GM12801 (cell line): ENCODE results near the gene FBLN2.

ENCODE experiments used
- TF ChIP-seq, protein P1 (sequence below): IDR thresholded peaks from one replicate; pipeline ENCODE4 v1.5.1; 2011; ENCODE audit warnings: control low read depth; ENCODE audit not compliant: insufficient read length; ENCODE audit errors: extremely low read depth

Gene FBLN2

DNA sequence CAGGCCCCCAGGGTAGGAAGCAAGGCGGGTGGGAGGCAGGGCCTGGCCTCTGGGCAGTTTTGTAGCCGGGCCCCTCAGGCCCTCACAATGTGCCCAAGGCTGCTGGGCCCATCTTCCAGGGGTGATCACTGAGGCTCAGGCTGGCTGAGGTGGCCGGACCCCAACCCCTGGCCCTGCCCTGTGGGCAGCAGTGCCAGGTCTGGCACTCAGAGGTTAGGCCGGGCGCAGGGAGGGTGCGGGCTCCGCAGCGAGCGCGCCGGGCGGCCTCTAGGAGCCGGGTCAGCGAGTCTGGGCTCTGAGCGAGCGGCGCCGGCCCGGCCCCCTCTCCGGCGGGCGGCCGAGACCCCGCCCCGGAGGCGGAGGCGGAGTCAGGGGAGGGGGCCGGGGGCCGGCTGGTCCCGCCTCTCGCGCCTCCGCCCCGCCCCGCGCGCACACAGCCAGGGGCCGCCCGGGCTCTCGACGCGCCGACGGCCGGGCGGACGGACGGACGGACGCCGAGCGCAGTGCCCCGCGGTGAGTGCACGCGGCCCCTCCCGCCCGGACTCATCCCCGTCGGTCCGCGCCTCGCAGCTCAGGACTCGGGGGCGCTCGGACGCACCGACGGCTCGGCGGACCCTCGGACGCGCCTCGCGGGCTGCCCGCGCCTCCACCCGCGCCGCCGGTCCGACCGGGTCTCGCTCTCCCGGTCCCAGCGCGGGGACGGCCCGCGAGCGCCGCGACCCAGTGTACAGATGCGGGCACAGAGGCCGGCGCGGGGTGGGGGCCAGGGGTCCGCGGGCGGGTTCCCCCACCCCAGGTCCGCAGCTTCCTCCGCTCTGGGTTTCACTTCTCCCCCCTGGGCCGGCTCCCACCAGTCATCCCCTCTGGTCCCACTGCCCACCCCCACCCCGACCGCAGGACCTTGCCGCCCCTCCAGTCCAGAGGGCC lies at the start of gene FBLN2:
TSS of gene FBLN2 (plus strand) at position 430 of the 927 bp plus-strand sequence. CDS start 21,231 bp downstream, outside the sequence.
- TF ChIP-seq, protein P1, sequence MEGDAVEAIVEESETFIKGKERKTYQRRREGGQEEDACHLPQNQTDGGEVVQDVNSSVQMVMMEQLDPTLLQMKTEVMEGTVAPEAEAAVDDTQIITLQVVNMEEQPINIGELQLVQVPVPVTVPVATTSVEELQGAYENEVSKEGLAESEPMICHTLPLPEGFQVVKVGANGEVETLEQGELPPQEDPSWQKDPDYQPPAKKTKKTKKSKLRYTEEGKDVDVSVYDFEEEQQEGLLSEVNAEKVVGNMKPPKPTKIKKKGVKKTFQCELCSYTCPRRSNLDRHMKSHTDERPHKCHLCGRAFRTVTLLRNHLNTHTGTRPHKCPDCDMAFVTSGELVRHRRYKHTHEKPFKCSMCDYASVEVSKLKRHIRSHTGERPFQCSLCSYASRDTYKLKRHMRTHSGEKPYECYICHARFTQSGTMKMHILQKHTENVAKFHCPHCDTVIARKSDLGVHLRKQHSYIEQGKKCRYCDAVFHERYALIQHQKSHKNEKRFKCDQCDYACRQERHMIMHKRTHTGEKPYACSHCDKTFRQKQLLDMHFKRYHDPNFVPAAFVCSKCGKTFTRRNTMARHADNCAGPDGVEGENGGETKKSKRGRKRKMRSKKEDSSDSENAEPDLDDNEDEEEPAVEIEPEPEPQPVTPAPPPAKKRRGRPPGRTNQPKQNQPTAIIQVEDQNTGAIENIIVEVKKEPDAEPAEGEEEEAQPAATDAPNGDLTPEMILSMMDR: no peak

DNA sequence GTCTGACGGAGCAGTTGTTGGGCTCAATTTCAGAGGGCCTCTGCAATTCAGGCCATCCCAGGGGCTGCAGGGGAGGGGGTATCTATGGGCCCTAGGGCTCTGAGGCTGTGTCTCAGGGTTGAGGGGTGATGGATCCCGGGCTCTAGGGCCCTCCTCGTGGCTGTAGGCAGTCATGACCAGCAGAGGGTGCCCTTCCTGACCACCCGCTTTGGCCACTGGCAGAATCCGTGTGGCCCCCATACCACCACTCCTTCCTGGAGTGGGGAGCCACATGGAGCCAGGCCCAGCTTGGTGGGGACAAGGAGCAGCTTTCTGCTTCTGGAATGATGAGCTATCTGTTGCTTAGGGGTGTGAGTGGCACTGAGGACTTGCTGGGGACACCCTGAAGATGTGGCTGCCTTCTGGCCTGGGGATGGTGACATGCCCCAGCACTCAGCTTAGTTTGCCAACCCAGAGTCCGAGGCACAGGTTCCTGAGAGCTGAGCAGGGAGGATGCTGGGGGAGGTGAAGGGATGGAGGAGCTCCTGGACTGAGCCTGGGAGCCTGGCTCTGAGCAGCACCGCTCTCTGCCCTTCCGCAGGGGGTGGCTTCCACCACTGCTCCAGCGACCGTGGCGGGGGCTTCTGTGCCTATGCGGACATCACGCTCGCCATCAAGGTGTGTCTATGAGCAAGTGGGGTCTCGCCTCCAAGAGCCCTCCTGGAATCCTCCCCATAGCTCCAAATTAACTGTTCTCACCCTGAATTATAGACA lies 48.6 kb upstream of the FBLN2 start:
- TF ChIP-seq, protein P1: no peak

DNA sequence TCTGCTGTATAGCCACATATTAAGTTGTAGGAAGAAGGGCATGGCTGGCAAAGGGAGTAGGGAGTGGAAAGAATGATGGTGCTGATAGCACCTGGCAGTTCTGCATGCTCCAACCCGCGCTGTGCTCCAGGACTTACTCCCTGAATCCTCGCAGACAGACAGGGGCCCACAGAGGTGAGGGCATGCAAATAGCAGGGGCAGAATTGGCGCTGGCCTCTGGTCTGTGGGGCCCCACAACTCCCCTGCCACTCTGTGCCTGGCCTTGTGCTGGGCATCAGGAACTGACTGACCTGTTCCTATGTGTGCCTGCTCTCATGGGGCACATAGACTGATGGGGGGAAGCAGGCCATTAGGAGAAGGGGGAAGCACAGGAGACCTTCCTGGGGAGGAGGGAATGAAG lies 47.9 kb upstream of the FBLN2 start:
- TF ChIP-seq, protein P1: no peak

DNA sequence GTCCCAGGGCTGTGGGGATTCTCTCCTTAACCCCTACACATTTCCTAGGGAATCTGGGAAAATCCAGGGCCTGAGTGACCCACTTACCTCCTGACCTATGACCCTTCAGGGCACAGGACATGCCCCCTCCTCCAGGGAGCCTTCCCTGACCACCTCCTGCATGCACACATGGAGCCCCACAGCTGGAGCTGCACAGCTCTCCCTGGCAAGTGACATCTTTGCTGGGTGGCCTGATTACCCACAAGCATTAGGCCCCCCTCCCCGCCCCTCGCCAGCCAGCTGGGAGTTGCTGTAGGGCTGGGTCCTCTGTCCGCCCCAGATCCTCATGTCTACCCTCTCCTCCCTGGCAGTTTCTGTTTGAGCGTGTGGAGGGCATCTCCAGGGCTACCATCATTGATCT lies 47.4 kb upstream of the FBLN2 start:
- TF ChIP-seq, protein P1: no peak

DNA sequence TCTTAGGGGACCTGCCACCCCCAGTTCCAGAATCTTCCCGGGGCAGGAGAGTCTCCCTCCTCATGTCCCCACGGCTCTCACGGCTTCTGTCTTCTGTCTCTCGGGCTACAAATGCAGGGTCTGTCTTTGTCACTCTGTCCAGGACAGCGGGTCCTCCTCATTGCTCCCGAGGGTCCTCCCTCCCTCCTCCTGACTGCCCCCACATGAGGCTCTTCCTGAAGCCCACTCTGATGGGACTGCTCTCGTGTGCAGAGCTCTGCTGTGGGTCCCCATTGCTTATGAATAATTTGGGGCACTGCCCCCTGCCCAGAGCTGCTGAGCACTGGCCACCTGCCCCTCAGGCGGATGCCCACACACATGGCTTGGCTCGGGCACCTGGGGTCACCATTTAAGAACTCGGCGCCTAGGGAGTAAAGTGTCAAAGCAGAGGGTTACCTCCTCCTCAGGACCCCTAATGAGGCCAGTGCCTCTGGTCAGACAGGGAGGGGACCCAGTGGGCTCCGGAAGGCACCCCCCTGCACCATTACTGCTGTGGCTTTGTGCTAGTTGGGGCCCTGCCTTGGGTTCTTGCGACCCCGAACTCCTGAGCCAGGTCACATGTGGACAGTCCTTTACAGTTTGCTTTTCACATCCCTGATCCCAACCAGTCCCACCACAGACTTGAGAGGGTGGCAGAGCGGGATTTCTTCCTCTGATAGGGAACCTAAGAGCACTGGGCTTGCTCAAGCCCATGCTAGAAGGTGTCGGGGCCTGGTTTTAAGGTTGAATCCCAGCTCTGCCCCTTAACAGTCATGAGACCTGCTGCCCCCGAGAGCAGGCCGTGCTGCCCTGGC lies 46.8 kb upstream of the FBLN2 start:
- TF ChIP-seq, protein P1: no peak

DNA sequence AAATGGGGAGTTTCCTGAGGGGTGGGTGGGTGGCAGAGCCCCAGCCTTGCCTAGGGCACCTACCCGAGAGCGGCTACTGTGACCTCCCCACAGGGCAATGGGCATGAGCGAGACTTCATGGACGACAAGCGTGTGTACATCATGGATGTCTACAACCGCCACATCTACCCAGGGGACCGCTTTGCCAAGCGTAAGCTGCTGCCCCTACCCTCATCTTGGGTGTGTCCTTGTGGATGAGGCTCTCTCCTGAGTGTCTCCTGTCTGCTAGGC lies 46.2 kb upstream of the FBLN2 start:
- TF ChIP-seq, protein P1: no peak
